Epithelial cell of prostate (primary cell): ENCODE results near the gene GABRG3.

Source experiments
- DNase-seq: peaks from one replicate; pipeline ENCODE4 v3.0.0-alpha.2; 2011; ENCODE audit warnings: low read depth, low spot score
- H3K27ac ChIP-seq: fragments of 450-650 bp; 2 replicates; pipeline ENCODE4 v1.5.1; 2017; ENCODE audit warnings: mild to moderate bottlenecking

GABRG3 gene

DNA sequence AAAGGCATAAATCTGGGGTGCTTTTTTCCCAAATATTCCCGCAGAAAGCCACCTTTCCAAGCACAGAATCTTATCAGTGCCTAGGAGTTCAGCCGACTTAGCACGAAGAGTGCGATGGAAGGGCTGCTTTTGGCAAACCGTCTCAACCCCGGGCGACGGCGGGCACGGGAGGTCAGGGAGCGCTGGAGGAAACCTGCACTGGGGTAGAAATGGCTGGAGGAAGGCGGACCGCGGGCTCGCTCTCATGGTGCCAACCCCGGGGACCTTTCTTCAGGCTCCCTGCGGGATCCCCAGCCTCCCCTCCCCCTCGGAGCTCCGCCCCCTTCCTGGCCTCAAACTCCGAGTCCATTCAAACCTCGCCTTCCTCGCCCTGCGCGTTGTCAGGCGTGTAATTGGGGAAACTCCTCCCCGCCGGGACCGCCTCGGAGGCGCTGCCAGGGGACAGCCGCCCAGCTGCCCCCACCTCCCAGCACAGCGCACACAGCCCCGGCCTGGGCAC, at the start of gene GABRG3:
TSS of gene GABRG3 (plus strand) at position 470 of the 499 bp plus-strand sequence.
- no peak for DNase-seq
- no peak within 1 kb of the TSS for H3K27ac ChIP-seq

GRCh38 chr15:26921433-26921832, 49.5 kb upstream of the GABRG3 start:
- DNase-seq: no peak
- no peak overlapping the region for H3K27ac ChIP-seq

- no peak overlapping the region for H3K27ac ChIP-seq
- DNase-seq: no peak
Measured at GRCh38 chr15:26926081-26926480, 44.9 kb upstream of the GABRG3 start.

GRCh38 chr15:26928051-26928450, 42.9 kb upstream of the GABRG3 start:
- DNase-seq: no peak
- no peak overlapping the region for H3K27ac ChIP-seq

GRCh38 chr15:26929588-26929987, 41.4 kb upstream of the GABRG3 start:
- no peak overlapping the region for H3K27ac ChIP-seq
- DNase-seq: no peak

GRCh38 chr15:26934848-26935247, 36.1 kb upstream of the GABRG3 start:
- DNase-seq: no peak
- H3K27ac ChIP-seq: no peak overlapping the region

- DNase-seq: no peak
- H3K27ac ChIP-seq: no peak overlapping the region
Measured at GRCh38 chr15:26935322-26935721, 35.7 kb upstream of the GABRG3 start.

- H3K27ac ChIP-seq: no peak overlapping the region
- DNase-seq: no peak
Measured at GRCh38 chr15:26936502-26936901, 34.5 kb upstream of the GABRG3 start.

DNA sequence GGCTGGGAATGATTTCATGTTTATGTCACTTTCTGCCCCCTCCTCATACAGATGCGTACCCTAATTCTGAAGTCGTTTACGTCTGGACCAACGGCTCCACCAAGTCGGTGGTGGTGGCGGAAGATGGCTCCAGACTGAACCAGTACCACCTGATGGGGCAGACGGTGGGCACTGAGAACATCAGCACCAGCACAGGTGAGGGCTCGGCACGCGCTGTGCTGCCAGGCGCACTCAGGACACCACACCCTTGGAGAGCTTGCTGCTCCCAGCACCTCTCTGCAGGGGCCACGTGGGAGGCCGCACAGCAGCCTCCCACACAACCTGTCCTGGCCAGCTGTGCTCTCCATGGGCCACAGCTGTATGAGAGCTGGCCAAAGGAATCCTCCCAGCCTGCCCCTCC, 33.8 kb upstream of the GABRG3 start:
- H3K27ac ChIP-seq: no peak overlapping the region
- no peak for DNase-seq

GRCh38 chr15:26939398-26939797, 31.6 kb upstream of the GABRG3 start:
- DNase-seq: no peak
- H3K27ac ChIP-seq: no peak overlapping the region

DNA sequence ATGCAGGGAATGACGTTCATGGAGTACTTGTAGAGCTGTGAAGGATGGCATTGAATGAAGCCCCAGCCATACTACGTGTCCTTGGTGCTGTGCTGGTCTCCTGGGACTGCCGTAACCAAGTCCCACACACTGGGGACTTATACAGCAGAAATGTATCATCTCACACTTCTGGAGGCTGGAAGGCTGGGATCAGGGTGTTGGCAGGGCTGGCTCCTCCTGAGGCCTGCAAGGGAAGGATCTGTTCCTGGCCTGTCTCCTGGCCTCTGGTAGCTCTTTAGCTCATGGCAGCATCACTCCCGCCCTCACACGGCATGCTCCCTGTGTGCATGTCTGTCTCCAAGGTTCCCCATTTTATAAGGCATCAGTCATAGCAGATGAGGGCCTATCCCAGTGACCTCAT, 29.5 kb upstream of the GABRG3 start:
- DNase-seq: no peak
- no peak overlapping the region for H3K27ac ChIP-seq

DNA sequence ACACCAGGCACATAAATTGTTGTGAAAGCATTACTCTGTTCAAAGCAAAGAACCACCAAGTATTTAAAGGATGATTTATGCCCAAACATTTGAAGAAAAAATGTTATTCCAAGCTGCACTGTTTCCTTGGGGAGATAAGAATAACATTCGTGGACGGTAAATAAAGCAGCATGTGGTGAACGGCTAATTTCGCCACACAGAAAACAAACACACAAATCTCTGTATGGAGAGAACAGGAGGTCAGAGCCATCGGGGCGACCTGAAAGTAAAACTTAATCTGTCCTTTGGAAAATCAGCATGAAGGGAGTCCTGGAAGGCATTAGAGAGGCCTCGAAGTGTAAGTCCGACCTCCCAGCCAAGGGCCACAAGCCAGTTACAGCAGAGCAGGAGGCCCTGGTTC, 27.1 kb upstream of the GABRG3 start:
- DNase-seq: no peak
- no peak overlapping the region for H3K27ac ChIP-seq

- no peak for DNase-seq
- no peak overlapping the region for H3K27ac ChIP-seq
Measured at GRCh38 chr15:26945046-26945445, 25.9 kb upstream of the GABRG3 start.

DNA sequence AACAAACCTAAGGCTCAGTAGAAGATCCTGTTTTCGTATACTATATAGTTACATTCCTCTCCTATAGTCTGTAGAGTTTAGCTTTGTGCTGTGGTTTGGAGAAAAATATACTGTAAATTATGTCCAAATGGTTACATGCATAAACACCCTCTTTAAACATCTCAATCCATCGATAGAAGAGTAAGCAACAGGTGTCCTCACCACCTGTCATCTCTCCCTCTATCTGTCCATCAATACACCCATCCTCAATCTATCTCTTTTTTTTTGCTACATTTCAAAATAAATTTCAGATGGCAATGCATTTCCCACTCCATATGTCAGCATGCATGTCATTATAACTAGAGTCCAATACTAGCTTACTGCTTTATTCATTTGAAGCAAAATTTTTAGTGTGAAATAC, 21.0 kb upstream of the GABRG3 start:
- DNase-seq: no peak
- no peak overlapping the region for H3K27ac ChIP-seq

- H3K27ac ChIP-seq: no peak overlapping the region
- no peak for DNase-seq
Measured at GRCh38 chr15:26954403-26954802, 16.6 kb upstream of the GABRG3 start.

- no peak overlapping the region for H3K27ac ChIP-seq
- DNase-seq: no peak
Measured at GRCh38 chr15:26967719-26968269, 3.2 kb upstream of the GABRG3 start.

DNA sequence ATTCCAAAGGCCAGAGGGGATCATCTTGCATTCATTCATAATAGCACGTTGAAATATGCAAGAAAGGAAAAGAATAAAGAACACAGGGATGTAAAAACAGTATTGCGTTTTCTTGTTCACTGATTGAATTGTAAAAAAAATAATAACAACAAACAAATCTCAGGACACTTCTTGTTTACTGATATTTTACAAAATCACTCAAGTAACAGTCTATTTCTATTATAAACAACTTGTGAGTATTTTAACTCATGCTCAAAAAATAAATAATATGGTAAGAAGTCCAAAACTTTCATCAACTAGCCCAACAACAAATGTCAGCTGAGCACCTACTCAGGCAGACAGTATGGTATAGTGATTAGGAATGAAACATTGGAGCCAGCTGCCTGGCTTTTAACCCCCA, 2.2 kb upstream of the GABRG3 start:
- H3K27ac ChIP-seq: no peak overlapping the region
- DNase-seq: no peak

GRCh38 chr15:26971271-26972018, 464 bp downstream of the GABRG3 start:
- no peak for DNase-seq
- no peak overlapping the region for H3K27ac ChIP-seq

GRCh38 chr15:26972636-26973035, 1.7 kb downstream of the GABRG3 start:
- no peak for DNase-seq

DNA sequence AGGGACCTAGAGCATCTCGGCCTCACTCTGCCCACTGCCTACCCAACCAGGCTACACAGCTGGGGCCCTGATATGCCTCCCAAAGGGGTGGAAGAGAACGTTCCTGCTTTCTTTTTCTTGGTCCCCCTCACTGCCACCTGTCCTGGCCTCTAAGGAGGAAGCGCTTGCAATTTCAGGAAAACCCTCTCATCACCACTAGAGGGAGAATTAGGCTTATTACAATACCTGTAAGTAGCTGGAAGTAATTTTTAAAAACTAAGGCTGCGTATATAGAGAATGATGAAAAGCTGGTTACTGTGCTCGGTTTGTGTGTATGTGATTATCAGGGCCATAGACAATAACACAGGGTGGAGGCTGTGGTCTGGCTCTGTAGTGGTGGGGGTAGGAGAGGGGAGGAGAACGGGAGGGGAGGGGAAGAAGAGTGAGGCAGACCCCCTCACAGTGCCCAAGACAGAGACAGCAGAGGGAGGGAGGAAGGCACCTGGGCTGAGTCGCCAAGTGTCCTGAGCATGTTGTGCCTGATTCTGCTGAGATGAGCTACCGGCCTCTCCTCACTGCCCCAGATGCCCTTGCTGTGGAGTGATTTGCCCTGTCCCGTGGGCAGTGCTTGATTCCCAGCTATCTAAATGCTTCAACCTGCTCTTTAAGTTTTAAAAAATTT, 3.3 kb downstream of the GABRG3 start:
- no peak overlapping the region for H3K27ac ChIP-seq
- peak; percentile 12 for DNase-seq

More at GRCh38 chr15:26972636-26973035, 1.7 kb downstream of the GABRG3 start:
- no peak overlapping the region for H3K27ac ChIP-seq

DNA sequence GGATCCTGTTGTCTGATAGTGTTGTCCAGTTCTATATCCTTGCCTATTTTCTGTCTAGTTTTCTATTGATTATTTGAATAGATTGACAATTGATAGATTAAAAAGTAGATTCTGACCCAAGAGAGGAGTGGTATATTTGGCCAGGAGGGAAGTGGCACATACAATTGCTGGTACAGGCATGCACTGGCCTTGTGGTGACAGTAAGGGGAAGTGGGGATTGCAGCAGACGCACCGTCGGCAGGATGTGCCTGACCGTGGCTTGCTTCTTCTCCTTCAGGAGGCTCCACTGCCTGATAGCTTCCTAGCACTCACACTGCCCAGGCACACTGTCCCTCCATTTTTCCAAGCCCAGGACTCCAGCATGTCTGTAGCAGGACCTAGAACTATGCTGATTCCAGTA, 10.5 kb downstream of the GABRG3 start:
- DNase-seq: no peak
- H3K27ac ChIP-seq: no peak overlapping the region
